Measurements from ENCODE around the gene PODXL2. TPM values are rescaled to one million over a fixed set of nuclear protein-coding genes. Genes with fewer than 3 reads are reported as not detected.

PODXL2 gene
- polyA plus RNA-seq: 10.9 TPM
- long read RNA-seq, donor 1, partial matches to known transcripts: 0 of 2 reads
- long read RNA-seq, donor 1, other reads (novel, unspliced or antisense): 0 of 2 reads
- long read RNA-seq, donor 2, partial matches to known transcripts: 0 of 4 reads
- long read RNA-seq, donor 2, other reads (novel, unspliced or antisense): 0 of 4 reads
- long read RNA-seq, donor 3: 0 reads
- long read RNA-seq, donor 4: 0 reads
- long read RNA-seq, donor 5, transcript PODXL2-201 (8 exons, 2,186 nt): major isoform, 10 of 10 reads
- long read RNA-seq, donor 5, partial matches to known transcripts: 0 of 10 reads
- long read RNA-seq, donor 5, other reads (novel, unspliced or antisense): 0 of 10 reads
- long read RNA-seq, donor 6, partial matches to known transcripts: 0 of 3 reads
- long read RNA-seq, donor 6, other reads (novel, unspliced or antisense): 0 of 3 reads
- long read RNA-seq, donor 7, partial matches to known transcripts: 0 of 4 reads
- long read RNA-seq, donor 7, other reads (novel, unspliced or antisense): 0 of 4 reads
- long read RNA-seq, donor 8, partial matches to known transcripts: 0 of 1 reads
- long read RNA-seq, donor 8, other reads (novel, unspliced or antisense): 0 of 1 reads
- long read RNA-seq, donor 9, partial matches to known transcripts: 0 of 4 reads
- long read RNA-seq, donor 9, other reads (novel, unspliced or antisense): 0 of 4 reads
- long read RNA-seq, donor 10, transcript PODXL2-201 (8 exons, 2,186 nt): major isoform, 5 of 5 reads
- long read RNA-seq, donor 10, partial matches to known transcripts: 0 of 5 reads
- long read RNA-seq, donor 10, other reads (novel, unspliced or antisense): 0 of 5 reads
- long read RNA-seq, donor 11, transcript PODXL2-201 (8 exons, 2,186 nt): major isoform, 6 of 6 reads
- long read RNA-seq, donor 11, partial matches to known transcripts: 0 of 6 reads
- long read RNA-seq, donor 11, other reads (novel, unspliced or antisense): 0 of 6 reads

GRCh38 chr3:127628788-127629466 lies at the start of gene PODXL2:
PODXL2 (plus strand) TSS chr3:127629185; CDS start chr3:127629220, 35 bp downstream.
- no peak within 1 kb of the TSS for H3K27ac ChIP-seq (ENCODE audit: low read length)
- H3K27me3 ChIP-seq (ENCODE audit: control insufficient read depth, insufficient read depth, low read length): peaks cover 22% of the 10 kb centered on the region
- H3K4me1 ChIP-seq (ENCODE audit: control insufficient read depth, insufficient read depth, low read length): peaks cover 10% of the 10 kb centered on the region
- peaks cover 6% of the 10 kb centered on the region for H3K9me3 ChIP-seq (ENCODE audit: control insufficient read depth, low read depth, low read length)
- no CpG with 5 or more reads among the region's 105 CpGs for WGBS (ENCODE audit: insufficient coverage, low lambda C conversion rate)
- H3K36me3 ChIP-seq (ENCODE audit: control insufficient read depth, insufficient read depth, low read length): no peaks in the 10 kb centered on the region
- H3K4me3 ChIP-seq (ENCODE audit: low read length): peak within 1 kb of the TSS; percentile 41
- DNase-seq: peak; percentile 31 to 68

- Histone ChIP-seq H3K27me3 (ENCODE audit: control insufficient read depth, insufficient read depth, low read length) (no peaks in the 10 kb centered on the region), H3K4me1 (ENCODE audit: control insufficient read depth, insufficient read depth, low read length) (no peaks in the 10 kb centered on the region), H3K36me3 (ENCODE audit: control insufficient read depth, insufficient read depth, low read length) (peaks cover 45% of the 10 kb centered on the region), H3K27ac (ENCODE audit: low read length) (no peak overlapping the region), H3K4me3 (ENCODE audit: low read length) (no peak overlapping the region), H3K9me3 (ENCODE audit: control insufficient read depth, low read depth, low read length) (no peaks in the 10 kb centered on the region)
- no CpG with 5 or more reads among the region's 11 CpGs for WGBS (ENCODE audit: insufficient coverage, low lambda C conversion rate)
- no peak for DNase-seq
These were observed 48.5 kb upstream of the PODXL2 start for GRCh38 chr3:127580327-127581060.

GRCh38 chr3:127584734-127585133 lies 44.3 kb upstream of the PODXL2 start:
- H3K4me1 ChIP-seq (ENCODE audit: control insufficient read depth, insufficient read depth, low read length): peaks cover 10% of the 10 kb centered on the region
- H3K9me3 ChIP-seq (ENCODE audit: control insufficient read depth, low read depth, low read length): no peaks in the 10 kb centered on the region
- no peak overlapping the region for H3K4me3 ChIP-seq (ENCODE audit: low read length)
- no peak for DNase-seq
- no peak overlapping the region for H3K27ac ChIP-seq (ENCODE audit: low read length)
- peaks cover 19% of the 10 kb centered on the region for H3K36me3 ChIP-seq (ENCODE audit: control insufficient read depth, insufficient read depth, low read length)
- 100% methylated on average over 1 of the region's 6 CpGs for WGBS (ENCODE audit: insufficient coverage, low lambda C conversion rate)
- H3K27me3 ChIP-seq (ENCODE audit: control insufficient read depth, insufficient read depth, low read length): no peaks in the 10 kb centered on the region

GRCh38 chr3:127585163-127585812 lies 43.7 kb upstream of the PODXL2 start:
- Histone ChIP-seq H3K9me3 (ENCODE audit: control insufficient read depth, low read depth, low read length) (no peaks in the 10 kb centered on the region), H3K36me3 (ENCODE audit: control insufficient read depth, insufficient read depth, low read length) (peaks cover 14% of the 10 kb centered on the region), H3K27me3 (ENCODE audit: control insufficient read depth, insufficient read depth, low read length) (no peaks in the 10 kb centered on the region), H3K4me1 (ENCODE audit: control insufficient read depth, insufficient read depth, low read length) (peaks cover 10% of the 10 kb centered on the region), H3K27ac (ENCODE audit: low read length) (no peak overlapping the region), H3K4me3 (ENCODE audit: low read length) (no peak overlapping the region)
- DNase-seq: no peak
- no CpG with 5 or more reads among the region's 4 CpGs for whole genome bisulfite sequencing (ENCODE audit: insufficient coverage, low lambda C conversion rate)

GRCh38 chr3:127585813-127586413 lies 43.1 kb upstream of the PODXL2 start:
- Histone ChIP-seq H3K36me3 (ENCODE audit: control insufficient read depth, insufficient read depth, low read length) (peaks cover 10% of the 10 kb centered on the region), H3K27me3 (ENCODE audit: control insufficient read depth, insufficient read depth, low read length) (no peaks in the 10 kb centered on the region), H3K9me3 (ENCODE audit: control insufficient read depth, low read depth, low read length) (no peaks in the 10 kb centered on the region), H3K4me1 (ENCODE audit: control insufficient read depth, insufficient read depth, low read length) (peaks cover 10% of the 10 kb centered on the region), H3K27ac (ENCODE audit: low read length) (no peak overlapping the region), H3K4me3 (ENCODE audit: low read length) (no peak overlapping the region)
- WGBS (ENCODE audit: insufficient coverage, low lambda C conversion rate): no CpG with 5 or more reads among the region's 6 CpGs
- DNase-seq: no peak

- H3K27me3 ChIP-seq (ENCODE audit: control insufficient read depth, insufficient read depth, low read length): no peaks in the 10 kb centered on the region
- no peak overlapping the region for H3K27ac ChIP-seq (ENCODE audit: low read length)
- H3K9me3 ChIP-seq (ENCODE audit: control insufficient read depth, low read depth, low read length): no peaks in the 10 kb centered on the region
- H3K36me3 ChIP-seq (ENCODE audit: control insufficient read depth, insufficient read depth, low read length): peaks cover 8% of the 10 kb centered on the region
- no peak for DNase-seq
- peaks cover 16% of the 10 kb centered on the region for H3K4me1 ChIP-seq (ENCODE audit: control insufficient read depth, insufficient read depth, low read length)
- no peak overlapping the region for H3K4me3 ChIP-seq (ENCODE audit: low read length)
- WGBS (ENCODE audit: insufficient coverage, low lambda C conversion rate): no CpG with 5 or more reads among the region's 4 CpGs
These were observed 41.1 kb upstream of the PODXL2 start for GRCh38 chr3:127587876-127588275.

GRCh38 chr3:127588806-127589577 lies 40.0 kb upstream of the PODXL2 start:
- no CpG with 5 or more reads among the region's 12 CpGs for WGBS (ENCODE audit: insufficient coverage, low lambda C conversion rate)
- DNase-seq: peak in 1 of 2 donors; percentile 63
- Histone ChIP-seq H3K27ac (ENCODE audit: low read length) (peak overlapping the region; percentile 58), H3K27me3 (ENCODE audit: control insufficient read depth, insufficient read depth, low read length) (no peaks in the 10 kb centered on the region), H3K4me1 (ENCODE audit: control insufficient read depth, insufficient read depth, low read length) (peaks cover 16% of the 10 kb centered on the region), H3K9me3 (ENCODE audit: control insufficient read depth, low read depth, low read length) (no peaks in the 10 kb centered on the region), H3K4me3 (ENCODE audit: low read length) (peak overlapping the region; percentile 67), H3K36me3 (ENCODE audit: control insufficient read depth, insufficient read depth, low read length) (peaks cover 6% of the 10 kb centered on the region)

- WGBS (ENCODE audit: insufficient coverage, low lambda C conversion rate): no CpG with 5 or more reads among the region's 56 CpGs
- peak overlapping the region; percentile 81 for H3K27ac ChIP-seq (ENCODE audit: low read length)
- no peaks in the 10 kb centered on the region for H3K9me3 ChIP-seq (ENCODE audit: control insufficient read depth, low read depth, low read length)
- no peaks in the 10 kb centered on the region for H3K27me3 ChIP-seq (ENCODE audit: control insufficient read depth, insufficient read depth, low read length)
- H3K4me1 ChIP-seq (ENCODE audit: control insufficient read depth, insufficient read depth, low read length): peaks cover 16% of the 10 kb centered on the region
- peaks cover 4% of the 10 kb centered on the region for H3K36me3 ChIP-seq (ENCODE audit: control insufficient read depth, insufficient read depth, low read length)
- peak overlapping the region; percentile 67 for H3K4me3 ChIP-seq (ENCODE audit: low read length)
- DNase-seq: peak in 1 of 2 donors; percentile 46
These were observed 39.2 kb upstream of the PODXL2 start for GRCh38 chr3:127589600-127590281.
